DOHH2 (cell line): Measurements from ENCODE around the gene BRD3OS.

Experiments
- EZH2phosphoT487 ChIP-seq: fragments of 200-600 bp; sonication (generic); IDR thresholded peaks from 2 replicates; pipeline ENCODE4 v1.6.1; 2017; ENCODE audit warnings: borderline replicate concordance, mild to moderate bottlenecking, antibody characterized with exemption, low read length, moderate library complexity, mixed read lengths
- TF ChIP-seq, protein P1 (sequence below): fragments of 200-600 bp; sonication (generic); IDR thresholded peaks from one replicate; pipeline ENCODE4 v1.5.1; 2014; ENCODE audit warnings: antibody characterized with exemption, mild to moderate bottlenecking, low read depth, low read length; ENCODE audit not compliant: poor library complexity, severe bottlenecking

DNA sequence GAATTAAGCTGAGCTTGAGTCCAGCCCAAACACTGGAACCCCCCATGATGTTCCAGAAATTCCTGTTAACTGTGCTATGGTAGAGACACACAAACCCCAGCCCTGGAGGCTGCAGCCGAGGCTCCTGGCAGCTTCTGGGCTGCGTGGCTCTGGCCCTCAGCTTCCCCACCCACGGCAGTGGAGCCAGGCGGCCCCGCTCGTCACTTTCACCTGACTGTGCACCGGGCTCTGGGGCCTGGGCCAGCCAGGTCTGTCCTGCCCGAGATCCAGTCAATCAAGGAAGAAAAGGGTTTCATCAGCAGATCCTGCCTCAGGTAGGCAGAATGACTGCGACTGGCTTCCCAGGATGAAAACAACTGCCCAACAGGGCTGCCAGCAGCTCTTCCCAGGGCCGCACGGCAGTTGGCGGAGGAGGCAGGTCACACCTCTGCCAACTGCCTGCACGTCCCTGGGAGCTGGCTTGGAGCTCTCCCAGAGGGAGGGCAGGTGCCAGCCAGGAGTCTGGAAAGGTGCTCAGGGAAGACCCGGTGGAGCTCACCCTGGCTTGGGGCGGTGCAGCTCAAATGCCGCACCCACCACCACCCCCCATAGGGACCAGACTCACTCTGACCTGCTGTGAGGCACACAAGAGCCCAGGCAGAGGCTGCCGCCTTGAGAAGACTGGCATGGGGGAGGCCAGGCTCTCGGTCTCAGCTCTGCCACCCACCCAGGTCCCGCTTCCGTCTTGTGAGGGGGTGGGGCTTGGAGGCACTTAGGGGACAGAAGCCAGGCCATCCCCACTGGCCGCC is 21.8 kb downstream of the BRD3OS start:
- TF ChIP-seq EZH2phosphoT487: no peak
- TF ChIP-seq, protein P1, sequence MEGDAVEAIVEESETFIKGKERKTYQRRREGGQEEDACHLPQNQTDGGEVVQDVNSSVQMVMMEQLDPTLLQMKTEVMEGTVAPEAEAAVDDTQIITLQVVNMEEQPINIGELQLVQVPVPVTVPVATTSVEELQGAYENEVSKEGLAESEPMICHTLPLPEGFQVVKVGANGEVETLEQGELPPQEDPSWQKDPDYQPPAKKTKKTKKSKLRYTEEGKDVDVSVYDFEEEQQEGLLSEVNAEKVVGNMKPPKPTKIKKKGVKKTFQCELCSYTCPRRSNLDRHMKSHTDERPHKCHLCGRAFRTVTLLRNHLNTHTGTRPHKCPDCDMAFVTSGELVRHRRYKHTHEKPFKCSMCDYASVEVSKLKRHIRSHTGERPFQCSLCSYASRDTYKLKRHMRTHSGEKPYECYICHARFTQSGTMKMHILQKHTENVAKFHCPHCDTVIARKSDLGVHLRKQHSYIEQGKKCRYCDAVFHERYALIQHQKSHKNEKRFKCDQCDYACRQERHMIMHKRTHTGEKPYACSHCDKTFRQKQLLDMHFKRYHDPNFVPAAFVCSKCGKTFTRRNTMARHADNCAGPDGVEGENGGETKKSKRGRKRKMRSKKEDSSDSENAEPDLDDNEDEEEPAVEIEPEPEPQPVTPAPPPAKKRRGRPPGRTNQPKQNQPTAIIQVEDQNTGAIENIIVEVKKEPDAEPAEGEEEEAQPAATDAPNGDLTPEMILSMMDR: no peak
